Measurements from ENCODE around the gene MGA.

DNA sequence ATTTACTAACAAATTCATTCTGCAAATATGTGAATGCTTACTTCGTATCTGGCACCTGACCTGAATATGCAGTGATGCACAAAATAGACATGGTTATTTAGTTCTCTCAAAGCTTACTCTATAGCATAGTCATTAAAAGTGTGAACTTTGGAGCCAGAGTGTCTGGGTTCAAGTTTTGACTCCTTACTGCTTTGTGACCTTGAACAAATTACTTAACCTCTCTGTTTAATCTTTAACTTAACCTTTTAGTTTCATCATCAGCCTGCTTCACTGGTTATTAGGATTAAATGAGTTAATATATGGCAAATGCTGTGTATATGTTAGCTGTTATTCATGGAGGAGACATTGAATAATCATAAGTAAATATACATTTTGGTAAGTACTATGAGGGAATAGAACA, 12.1 kb upstream of the MGA start:
- TF ChIP-seq, protein P1, sequence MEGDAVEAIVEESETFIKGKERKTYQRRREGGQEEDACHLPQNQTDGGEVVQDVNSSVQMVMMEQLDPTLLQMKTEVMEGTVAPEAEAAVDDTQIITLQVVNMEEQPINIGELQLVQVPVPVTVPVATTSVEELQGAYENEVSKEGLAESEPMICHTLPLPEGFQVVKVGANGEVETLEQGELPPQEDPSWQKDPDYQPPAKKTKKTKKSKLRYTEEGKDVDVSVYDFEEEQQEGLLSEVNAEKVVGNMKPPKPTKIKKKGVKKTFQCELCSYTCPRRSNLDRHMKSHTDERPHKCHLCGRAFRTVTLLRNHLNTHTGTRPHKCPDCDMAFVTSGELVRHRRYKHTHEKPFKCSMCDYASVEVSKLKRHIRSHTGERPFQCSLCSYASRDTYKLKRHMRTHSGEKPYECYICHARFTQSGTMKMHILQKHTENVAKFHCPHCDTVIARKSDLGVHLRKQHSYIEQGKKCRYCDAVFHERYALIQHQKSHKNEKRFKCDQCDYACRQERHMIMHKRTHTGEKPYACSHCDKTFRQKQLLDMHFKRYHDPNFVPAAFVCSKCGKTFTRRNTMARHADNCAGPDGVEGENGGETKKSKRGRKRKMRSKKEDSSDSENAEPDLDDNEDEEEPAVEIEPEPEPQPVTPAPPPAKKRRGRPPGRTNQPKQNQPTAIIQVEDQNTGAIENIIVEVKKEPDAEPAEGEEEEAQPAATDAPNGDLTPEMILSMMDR (IDR thresholded peaks at IDR 0.05), result no peak
- TF ChIP-seq POLR2A (IDR thresholded peaks at IDR 0.05), result no peak
